ENCODE measurements around the gene RSAD2. TPM values are rescaled to one million over a fixed set of nuclear protein-coding genes. Genes with fewer than 3 reads are reported as not detected.
A peak's percentile ranks its signal among the peaks of the same experiment; 100 is the strongest.

Gene RSAD2
- total RNA-seq, 4 donors from 2014 or later, result 3.7 to 7.0 (median 5.8) TPM

GRCh38 chr2:6923319-6923718 lies 45.7 kb downstream of the RSAD2 start:
- Histone ChIP-seq H3K27ac (replicated peaks in 1 of 4) (no peak overlapping the region), H3K27me3 (no peaks in the 10 kb centered on the region), H3K36me3 (no peaks in the 10 kb centered on the region), H3K4me1 (peaks cover 31 to 64% (median 42%) of the 10 kb centered on the region in 4 donors), H3K9me3 (no peaks in the 10 kb centered on the region), H3K4me3 (no peak overlapping the region)
- TF ChIP-seq EP300 (IDR thresholded peaks at IDR 0.05), result no peak
- TF ChIP-seq CTCF (IDR thresholded peaks at IDR 0.05), result no peak
- no peak for TF ChIP-seq POLR2A (IDR thresholded peaks at IDR 0.05; ENCODE audit: low read depth)
- TF ChIP-seq POLR2AphosphoS5 (IDR thresholded peaks at IDR 0.05), result no peak
- intact Hi-C loops (cut with DNase I), result no loop called here
- no peak for DNase-seq (ENCODE audit: extremely low spot score)
- WGBS, result 73% methylated on average over 10 of the region's 10 CpGs

GRCh38 chr2:6924101-6924923 lies 46.7 kb downstream of the RSAD2 start:
- H3K27ac ChIP-seq (replicated peaks in 1 of 4), result no peak overlapping the region
- peaks cover 23 to 57% (median 35%) of the 10 kb centered on the region in 4 donors for H3K4me1 ChIP-seq
- intact Hi-C loops (cut with DNase I), result no loop called here

GRCh38 chr2:6924924-6925409 lies 47.4 kb downstream of the RSAD2 start:
- H3K27ac ChIP-seq (replicated peaks in 1 of 4), result no peak overlapping the region
- intact Hi-C loops (cut with DNase I), result no loop called here
- peaks cover 23 to 58% (median 32%) of the 10 kb centered on the region in 4 donors for H3K4me1 ChIP-seq
- no peaks in the 10 kb centered on the region for H3K9me3 ChIP-seq
- no peak overlapping the region for H3K4me3 ChIP-seq
- WGBS, result 68% methylated on average over 7 of the region's 7 CpGs
- H3K27me3 ChIP-seq, result no peaks in the 10 kb centered on the region
- H3K36me3 ChIP-seq, result no peaks in the 10 kb centered on the region
- no peak for DNase-seq (ENCODE audit: extremely low spot score)
- no peak for TF ChIP-seq POLR2AphosphoS5 (IDR thresholded peaks at IDR 0.05)
- no peak for TF ChIP-seq CTCF (IDR thresholded peaks at IDR 0.05)
- no peak for TF ChIP-seq POLR2A (IDR thresholded peaks at IDR 0.05; ENCODE audit: low read depth)

More at GRCh38 chr2:6924101-6924923, 46.7 kb downstream of the RSAD2 start:
- H3K9me3 ChIP-seq, result no peaks in the 10 kb centered on the region
- no peak overlapping the region for H3K4me3 ChIP-seq
- DNase-seq (ENCODE audit: extremely low spot score), result peak; percentile 84
- TF ChIP-seq POLR2AphosphoS5 (IDR thresholded peaks at IDR 0.05) (no peak), CTCF (IDR thresholded peaks at IDR 0.05) (no peak), POLR2A (IDR thresholded peaks at IDR 0.05; ENCODE audit: low read depth) (no peak), EP300 (IDR thresholded peaks at IDR 0.05) (no peak)
- no peaks in the 10 kb centered on the region for H3K36me3 ChIP-seq
- WGBS, result 93% methylated on average over 17 of the region's 19 CpGs
- H3K27me3 ChIP-seq, result no peaks in the 10 kb centered on the region

GRCh38 chr2:6926071-6926732 lies 48.6 kb downstream of the RSAD2 start:
- DNase-seq (ENCODE audit: extremely low spot score), result peak; percentile 88
- H3K9me3 ChIP-seq, result no peaks in the 10 kb centered on the region
- no peak overlapping the region for H3K4me3 ChIP-seq
- intact Hi-C loops (cut with DNase I), result no loop called here
- H3K4me1 ChIP-seq, result peaks cover 23 to 48% (median 28%) of the 10 kb centered on the region in 4 donors
- 95% methylated on average over 14 of the region's 14 CpGs for WGBS
- TF ChIP-seq POLR2A (IDR thresholded peaks at IDR 0.05; ENCODE audit: low read depth), result no peak
- TF ChIP-seq EP300 (IDR thresholded peaks at IDR 0.05), result no peak
- no peak for TF ChIP-seq CTCF (IDR thresholded peaks at IDR 0.05)
- TF ChIP-seq POLR2AphosphoS5 (IDR thresholded peaks at IDR 0.05), result no peak
- no peak overlapping the region for H3K27ac ChIP-seq (replicated peaks in 1 of 4)
- no peaks in the 10 kb centered on the region for H3K27me3 ChIP-seq
- H3K36me3 ChIP-seq, result no peaks in the 10 kb centered on the region

All from esophagus muscularis mucosa (tissue), 4 donors.